WTC11 (cell line): ENCODE measurements around the gene TSPAN31.

Experiments
- CTCF ChIP-seq: fragments of 200-600 bp; IDR thresholded peaks from 2 replicates; pipeline ENCODE4 v1.8.0; 2022; ENCODE audit warnings: antibody characterized with exemption
- ERG ChIP-seq: fragments of 250-450 bp; sonication (Bioruptor Pico); IDR thresholded peaks from 2 replicates; pipeline ENCODE4 v1.8.0; 2021; ENCODE audit warnings: mild to moderate bottlenecking
- GABPB1 ChIP-seq: sonication (generic); formaldehyde crosslinking; IDR thresholded peaks from 2 replicates; pipeline ENCODE4 v1.8.1; 2023; ENCODE audit warnings: mild to moderate bottlenecking, missing genetic modification reagents
- IRF2 ChIP-seq: sonication (generic); formaldehyde crosslinking; IDR thresholded peaks from 2 replicates; pipeline ENCODE4 v1.8.0; 2022; ENCODE audit warnings: low read depth, missing genetic modification reagents, borderline replicate concordance
- MAX ChIP-seq: sonication (generic); formaldehyde crosslinking; IDR thresholded peaks from 2 replicates; pipeline ENCODE4 v1.8.0; 2022; ENCODE audit warnings: mild to moderate bottlenecking, missing genetic modification reagents
- NFYB ChIP-seq: sonication (generic); formaldehyde crosslinking; conservative IDR thresholded peaks from 2 replicates; pipeline ENCODE4 v1.8.0; 2022; ENCODE audit warnings: low read depth, missing genetic modification reagents
- NR1H2 ChIP-seq: sonication (generic); formaldehyde crosslinking; IDR thresholded peaks from 2 replicates; pipeline ENCODE4 v1.9.0; 2021; ENCODE audit warnings: mild to moderate bottlenecking, moderate library complexity, missing genetic modification reagents
- TP53 ChIP-seq: sonication (generic); formaldehyde crosslinking; IDR thresholded peaks from 2 replicates; pipeline ENCODE4 v1.8.1; 2023; ENCODE audit warnings: mild to moderate bottlenecking, missing genetic modification reagents
- ZBTB43 ChIP-seq: sonication (generic); formaldehyde crosslinking; IDR thresholded peaks from 2 replicates; pipeline ENCODE4 v1.8.1; 2023; ENCODE audit warnings: mild to moderate bottlenecking, missing genetic modification reagents
- ZNF121 ChIP-seq: sonication (generic); formaldehyde crosslinking; IDR thresholded peaks from 2 replicates; pipeline ENCODE4 v1.8.0; 2023; ENCODE audit warnings: missing genetic modification reagents
- ZNF138 ChIP-seq: sonication (generic); formaldehyde crosslinking; conservative IDR thresholded peaks from 2 replicates; pipeline ENCODE4 v1.8.1; 2022; ENCODE audit warnings: mild to moderate bottlenecking, moderate library complexity, missing genetic modification reagents

- no peak for TF ChIP-seq CTCF
- TF ChIP-seq GABPB1: no peak
- no peak for TF ChIP-seq IRF2 (CRISPR knock-in tag)
- TF ChIP-seq TP53: no peak
- no peak for TF ChIP-seq NR1H2
- TF ChIP-seq ZBTB43 (CRISPR knock-in tag): no peak
- no peak for TF ChIP-seq MAX
- TF ChIP-seq NFYB (CRISPR knock-in tag): no peak
- TF ChIP-seq ZNF138 (CRISPR knock-in tag): no peak
- no peak for TF ChIP-seq ZNF121 (CRISPR knock-in tag)
- TF ChIP-seq ERG (CRISPR knock-in tag): no peak
Measured at GRCh38 chr12:57700317-57700716, 44.5 kb upstream of the TSPAN31 start.
